Tibial nerve (tissue), 4 donors: ENCODE data around the gene PABPN1.

Experiments
- CTCF ChIP-seq, 5 experiments: fragments of 200-600 bp in 3 of 5; fragments of 450-650 bp in 2 of 5; sonication (generic) in 3 of 5; IDR thresholded peaks; one replicate each; pipeline ENCODE4 v1.5.1; 2016 to 2019; ENCODE audit warnings: antibody characterized with exemption in 5 of 5, mild to moderate bottlenecking in 3 of 5, moderate library complexity in 2 of 5
- EP300 ChIP-seq, 2 donors: sonication (generic); formaldehyde crosslinking; IDR thresholded peaks; one replicate each; pipeline ENCODE4 v1.6.1; 2017; ENCODE audit warnings: antibody characterized with exemption in 2 of 2, mild to moderate bottlenecking in 1 of 2
- POLR2A ChIP-seq, 2 donors: fragments of 450-650 bp; IDR thresholded peaks; one replicate each; pipeline ENCODE4 v1.6.1; 2017; ENCODE audit warnings: antibody characterized with exemption in 2 of 2, mild to moderate bottlenecking in 2 of 2, moderate library complexity in 2 of 2

- peak in 2 of 5 experiments; percentile 13 to 17 for TF ChIP-seq CTCF (IDR thresholded peaks at IDR 0.05)
- TF ChIP-seq POLR2A (IDR thresholded peaks at IDR 0.05): no peak
- TF ChIP-seq EP300 (IDR thresholded peaks at IDR 0.05): no peak
Observed at GRCh38 chr14:23299211-23299957, 21.9 kb upstream of the PABPN1 start.
